ENCODE data around the gene BIRC6. TPM values are rescaled to one million over a fixed set of nuclear protein-coding genes. Genes with fewer than 3 reads are reported as not detected.
"Not testable (repeated sequence)": the region's sequence is repeated elsewhere in the genome, so short reads cannot be mapped to it uniquely, and the experiment has no call there.

BIRC6 gene
- total RNA-seq, 1 experiment from 2014 or later = 59.0 TPM

- no peak for DNase-seq (ENCODE audit: low read depth)
Measured at GRCh38 chr2:32614084-32614483, 257.3 kb downstream of the BIRC6 start.

- no peak for DNase-seq (ENCODE audit: low read depth)
Measured at GRCh38 chr2:32617599-32618189, 260.9 kb downstream of the BIRC6 start.

GRCh38 chr2:32622570-32623310 is 265.9 kb downstream of the BIRC6 start:
- DNase-seq (ENCODE audit: low read depth) = no peak

- no peak for DNase-seq (ENCODE audit: low read depth)
Measured at GRCh38 chr2:32623311-32623706, 266.5 kb downstream of the BIRC6 start.

- no peak for DNase-seq (ENCODE audit: low read depth)
Measured at GRCh38 chr2:32624812-32625211, 268.0 kb downstream of the BIRC6 start.

GRCh38 chr2:32626639-32627221 is 269.9 kb downstream of the BIRC6 start:
- DNase-seq (ENCODE audit: low read depth) = no peak

GRCh38 chr2:32627441-32627813 is 270.6 kb downstream of the BIRC6 start:
- peak; percentile 20 for DNase-seq (ENCODE audit: low read depth)

- DNase-seq (ENCODE audit: low read depth) = peak; percentile 92
Measured at GRCh38 chr2:32627814-32628579, 271.2 kb downstream of the BIRC6 start, which contains the start of gene TTC27. TSS of gene TTC27 (plus strand) at chr2:32628050. CDS start at chr2:32628293, 243 bp downstream.

GRCh38 chr2:32632089-32632488 is 275.3 kb downstream of the BIRC6 start:
- peak; percentile 61 for DNase-seq (ENCODE audit: low read depth)

GRCh38 chr2:32633040-32633439 is 276.2 kb downstream of the BIRC6 start:
- no peak for DNase-seq (ENCODE audit: low read depth)

- DNase-seq (ENCODE audit: low read depth) = not testable (repeated sequence)
Measured at GRCh38 chr2:32638548-32638947, 281.7 kb downstream of the BIRC6 start.

GRCh38 chr2:32641180-32641579 is 284.4 kb downstream of the BIRC6 start:
- DNase-seq (ENCODE audit: low read depth) = no peak

GRCh38 chr2:32647180-32647651 is 290.4 kb downstream of the BIRC6 start:
- peak; percentile 13 for DNase-seq (ENCODE audit: low read depth)

- no peak for DNase-seq (ENCODE audit: low read depth)
Measured at GRCh38 chr2:32652555-32653209, 295.9 kb downstream of the BIRC6 start.

GRCh38 chr2:32656069-32656468 is 299.2 kb downstream of the BIRC6 start:
- no peak for DNase-seq (ENCODE audit: low read depth)

GRCh38 chr2:32663864-32664263 is 307.0 kb downstream of the BIRC6 start:
- peak; percentile 5 for DNase-seq (ENCODE audit: low read depth)

- DNase-seq (ENCODE audit: low read depth) = no peak
Measured at GRCh38 chr2:32666704-32667103, 309.9 kb downstream of the BIRC6 start.

GRCh38 chr2:32668254-32668653 is 311.4 kb downstream of the BIRC6 start:
- DNase-seq (ENCODE audit: low read depth) = no peak

Measured in LHCN-M2 (cell line).